ENCODE results near the gene CXCL16. TPM values are rescaled to one million over a fixed set of nuclear protein-coding genes. Genes with fewer than 3 reads are reported as not detected.
"Not testable (repeated sequence)": the region's sequence is repeated elsewhere in the genome, so short reads cannot be mapped to it uniquely, and the experiment has no call there.

The CXCL16 gene
- total RNA-seq, 2 donors from 2014 or later = 27.9 to 36.0 TPM

- no peak for DNase-seq (ENCODE audit: low spot score)
- Histone ChIP-seq H3K4me1 (replicated peaks) (peaks cover 4% of the 10 kb centered on the region), H3K4me3 (no peak overlapping the region), H3K27ac (no peak overlapping the region), H3K27me3 (replicated peaks; ENCODE audit: insufficient read depth) (no peaks in the 10 kb centered on the region), H3K9me3 (no peaks in the 10 kb centered on the region), H3K36me3 (no peaks in the 10 kb centered on the region)
- TF ChIP-seq POLR2A (IDR thresholded peaks at IDR 0.05) = no peak
- TF ChIP-seq POLR2AphosphoS5 (IDR thresholded peaks at IDR 0.05) = no peak
- TF ChIP-seq CTCF (IDR thresholded peaks at IDR 0.05) = no peak
- WGBS = 82% methylated on average over 7 of the region's 7 CpGs
- intact Hi-C loops (cut with DNase I) = no loop called here
These were observed 33.6 kb downstream of the CXCL16 start for GRCh38 chr17:4706121-4706520.

- no peaks in the 10 kb centered on the region for H3K36me3 ChIP-seq
- no peak overlapping the region for H3K4me3 ChIP-seq
- TF ChIP-seq CTCF (IDR thresholded peaks at IDR 0.05) (no peak), POLR2AphosphoS5 (IDR thresholded peaks at IDR 0.05) (no peak), POLR2A (IDR thresholded peaks at IDR 0.05) (no peak)
- no peak for DNase-seq (ENCODE audit: low spot score)
- H3K4me1 ChIP-seq (replicated peaks) = no peaks in the 10 kb centered on the region
- no peak overlapping the region for H3K27ac ChIP-seq
- H3K27me3 ChIP-seq (replicated peaks; ENCODE audit: insufficient read depth) = no peaks in the 10 kb centered on the region
- 93% methylated on average over 15 of the region's 15 CpGs for WGBS
- no peaks in the 10 kb centered on the region for H3K9me3 ChIP-seq
- intact Hi-C loops (cut with DNase I) = no loop called here
These were observed 34.7 kb downstream of the CXCL16 start for GRCh38 chr17:4704991-4705390.

DNA sequence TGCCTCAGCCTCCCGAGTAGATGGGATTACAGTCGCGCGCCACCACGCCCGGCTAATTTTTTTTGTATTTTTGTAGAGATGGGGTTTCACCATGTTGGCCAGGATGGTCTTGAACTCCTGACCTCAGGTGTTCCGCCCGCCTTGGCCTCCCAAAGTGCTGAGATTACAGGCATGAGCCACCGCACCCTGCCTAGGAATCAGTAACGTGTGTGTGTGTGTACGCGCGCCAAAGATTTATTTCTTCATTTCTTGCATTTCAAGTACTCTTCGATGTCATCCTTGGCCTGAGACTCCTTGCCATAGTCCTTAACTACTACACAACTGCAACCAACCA is 35.2 kb downstream of the CXCL16 start:
- DNase-seq (ENCODE audit: low spot score); H3K27me3 ChIP-seq (replicated peaks; ENCODE audit: insufficient read depth); H3K36me3 ChIP-seq; H3K9me3 ChIP-seq; H3K4me1 ChIP-seq (replicated peaks); intact Hi-C loops (cut with DNase I): not testable (repeated sequence)
- WGBS = 52% methylated on average over 14 of the region's 14 CpGs
- Histone ChIP-seq H3K27ac (peak overlapping the region; percentile 56 to 70), H3K4me3 (peak overlapping the region; percentile 74 to 84)

DNA sequence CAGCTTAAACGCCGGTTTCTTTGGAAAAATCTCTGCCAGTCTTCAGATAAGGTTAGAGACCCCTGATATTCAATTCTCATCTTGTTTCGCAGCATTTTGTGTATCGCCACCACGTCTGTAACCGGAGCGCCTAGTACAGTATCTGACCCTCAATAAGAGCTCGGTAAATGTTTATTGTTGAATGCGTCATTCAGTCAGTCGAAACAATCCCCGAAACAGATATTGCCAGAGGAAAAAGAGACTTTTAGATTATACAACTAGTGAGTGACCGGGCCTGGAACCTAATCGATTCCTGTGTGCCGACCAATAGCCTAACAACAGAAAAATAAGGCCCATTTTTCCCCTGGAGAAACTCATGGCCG is 36.4 kb downstream of the CXCL16 start:
- peak overlapping the region; percentile 56 to 70 for H3K27ac ChIP-seq
- no peak for DNase-seq (ENCODE audit: low spot score)
- H3K9me3 ChIP-seq = no peaks in the 10 kb centered on the region
- H3K27me3 ChIP-seq (replicated peaks; ENCODE audit: insufficient read depth) = no peaks in the 10 kb centered on the region
- no peaks in the 10 kb centered on the region for H3K4me1 ChIP-seq (replicated peaks)
- H3K4me3 ChIP-seq = peak overlapping the region; percentile 74 to 84
- intact Hi-C loops (cut with DNase I) = no loop called here
- no peaks in the 10 kb centered on the region for H3K36me3 ChIP-seq
- TF ChIP-seq POLR2A (IDR thresholded peaks at IDR 0.05) (no peak), POLR2AphosphoS5 (IDR thresholded peaks at IDR 0.05) (no peak), CTCF (IDR thresholded peaks at IDR 0.05) (no peak)
- WGBS = 2% methylated on average over 15 of the region's 15 CpGs

DNA sequence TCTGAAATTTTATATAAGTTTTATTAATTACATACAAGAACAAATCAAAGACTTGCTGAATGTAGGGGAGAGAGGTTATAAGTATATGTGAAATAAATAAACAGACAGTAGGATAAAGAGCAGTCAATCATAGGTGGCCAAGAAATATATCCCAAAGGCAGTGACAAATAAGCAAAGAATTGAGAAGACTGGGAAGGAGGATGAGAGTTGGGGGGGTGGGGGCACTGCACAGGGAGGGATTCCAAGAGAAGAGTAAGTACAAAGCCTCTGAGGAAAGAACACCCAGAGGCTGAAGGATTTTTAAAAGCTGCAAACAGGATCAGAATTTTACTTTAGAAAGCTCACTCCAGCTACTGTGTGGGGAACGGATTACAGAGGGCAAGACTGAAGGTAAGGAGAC is 38.6 kb downstream of the CXCL16 start:
- Histone ChIP-seq H3K9me3 (no peaks in the 10 kb centered on the region), H3K36me3 (no peaks in the 10 kb centered on the region), H3K4me1 (replicated peaks) (no peaks in the 10 kb centered on the region), H3K4me3 (no peak overlapping the region), H3K27ac (no peak overlapping the region), H3K27me3 (replicated peaks; ENCODE audit: insufficient read depth) (no peaks in the 10 kb centered on the region)
- WGBS = 74% methylated on average over 1 of the region's 1 CpG
- no peak for DNase-seq (ENCODE audit: low spot score)
- intact Hi-C loops (cut with DNase I) = no loop called here
- no peak for TF ChIP-seq CTCF (IDR thresholded peaks at IDR 0.05)
- no peak for TF ChIP-seq POLR2AphosphoS5 (IDR thresholded peaks at IDR 0.05)
- TF ChIP-seq POLR2A (IDR thresholded peaks at IDR 0.05) = no peak

DNA sequence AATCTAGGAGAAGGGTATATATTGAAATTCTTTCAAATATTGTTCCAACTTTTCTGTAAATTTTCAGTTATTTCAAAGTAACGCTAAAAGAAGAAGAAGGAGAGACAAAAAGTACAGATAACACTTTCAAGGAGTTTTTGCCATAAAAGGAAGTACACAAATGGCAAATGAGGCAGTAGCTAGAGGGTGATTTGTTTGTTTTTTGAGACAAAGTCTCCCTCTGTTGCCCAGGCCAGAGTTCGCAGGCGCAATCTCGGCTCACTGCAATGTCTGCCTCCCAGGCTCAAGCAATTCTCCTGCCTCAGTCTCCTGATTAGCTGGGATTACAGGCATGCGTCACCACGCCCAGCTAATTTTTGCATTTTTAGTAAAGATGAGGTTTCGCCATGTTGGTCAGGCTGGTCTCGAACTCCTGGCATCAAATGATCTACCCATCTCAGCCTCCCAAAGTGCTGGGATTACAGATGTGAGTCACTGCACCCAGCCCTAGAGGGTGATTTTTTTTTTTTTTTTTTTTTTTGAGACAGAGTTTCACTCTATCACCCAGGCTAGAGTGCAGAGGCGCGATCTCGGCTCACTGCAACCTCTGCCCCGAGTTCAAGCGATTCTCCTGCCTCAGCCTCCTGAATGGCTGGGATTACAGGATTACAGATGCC is 40.2 kb downstream of the CXCL16 start:
- WGBS = 90% methylated on average over 13 of the region's 13 CpGs
- DNase-seq (ENCODE audit: low spot score); H3K9me3 ChIP-seq; H3K27ac ChIP-seq; intact Hi-C loops (cut with DNase I); H3K4me1 ChIP-seq (replicated peaks); H3K4me3 ChIP-seq; H3K27me3 ChIP-seq (replicated peaks; ENCODE audit: insufficient read depth); H3K36me3 ChIP-seq: not testable (repeated sequence)

Measured in prostate gland (tissue), 2 donors.